GM12878 (cell line): ENCODE measurements around the gene ZNF366. TPM values are rescaled to one million over a fixed set of nuclear protein-coding genes. Genes with fewer than 3 reads are reported as not detected.

ENCODE experiments used
- ATAC-seq: fragments of 200-7000 bp; cut with Tn5 transposase; 3 replicates; pipeline ENCODE4 v1.9.1; 2020; ENCODE audit warnings: mild to moderate bottlenecking, moderate library complexity
- BruUV-seq: library from RNA; stranded (reverse); fragments of 400-500 nt; replicated peaks from 2 replicates; lab custom pipeline; 2021; lab: Mats Ljungman, UMichigan
- CTCF ChIA-PET: fragments of 300-600 bp; sonication (Branson Sonifier 250); formaldehyde crosslinking; extraction: SDS; loops from one replicate; lab custom pipeline; 2021; ENCODE audit warnings: inconsistent platforms; lab: Yijun Ruan, JAX
- POLR2A ChIA-PET: fragments of 350-600 bp; formaldehyde crosslinking; extraction: SDS; loops from one replicate; lab custom pipeline; 2021; ENCODE audit warnings: inconsistent platforms; lab: Charles Lee
- RAD21 ChIA-PET: fragments of 300-600 bp; sonication (Branson Sonifier 250); formaldehyde crosslinking; loops from one replicate; lab custom pipeline; 2023; ENCODE audit warnings: antibody characterized with exemption; ENCODE audit not compliant: unreplicated experiment; lab: Charles Lee
- SMC1A ChIA-PET: fragments of 300-600 bp; sonication (Branson Sonifier 250); formaldehyde crosslinking; loops from one replicate; lab custom pipeline; 2023; ENCODE audit not compliant: unreplicated experiment, uncharacterized antibody; lab: Charles Lee
- DNase-seq: peaks from one replicate; pipeline ENCODE4 v3.0.0-alpha.2; 2011; ENCODE audit warnings: low read depth, low spot score
- FAIRE-seq: peaks from 3 replicates; lab custom pipeline; 2011; peaks lifted over from hg19 to GRCh38; lab: Jason Lieb, UNC
- H2AFZ ChIP-seq: 2 replicates; pipeline ENCODE4 v1.6.0; 2011; ENCODE audit warnings: low read depth, low read length, control low read depth; ENCODE audit not compliant: control insufficient read depth
- H3K27ac ChIP-seq: 2 replicates; pipeline ENCODE4 v1.5.1; 2011; ENCODE audit warnings: control low read depth; ENCODE audit not compliant: control insufficient read depth, insufficient read depth
- H3K27me3 ChIP-seq, 2 experiments: replicated peaks in 1 of 2; 2 replicates each; pipeline versions ENCODE4 v1.6.0 to v1.6.1; 2011; ENCODE audit warnings: low read length in 1 of 2; ENCODE audit not compliant: control insufficient read depth in 2 of 2, insufficient read depth in 2 of 2
- H3K36me3 ChIP-seq, 2 experiments: 2 replicates each; pipeline ENCODE4 v1.5.1; 2011; ENCODE audit warnings: low read length in 1 of 2; ENCODE audit not compliant: control insufficient read depth in 2 of 2, insufficient read depth in 2 of 2
- H3K4me1 ChIP-seq: 2 replicates; pipeline ENCODE4 v1.6.1; 2011; ENCODE audit warnings: mild to moderate bottlenecking, low read length, moderate library complexity, mixed read lengths; ENCODE audit not compliant: control insufficient read depth, insufficient read depth
- H3K4me2 ChIP-seq: 2 replicates; pipeline ENCODE4 v1.6.0; 2011; ENCODE audit warnings: control low read depth; ENCODE audit not compliant: control insufficient read depth, insufficient read depth
- H3K4me3 ChIP-seq: fragments of 200-600 bp; sonication (generic); 2 replicates; pipeline ENCODE4 v1.5.1; 2016
- H3K79me2 ChIP-seq: 2 replicates; pipeline ENCODE4 v1.6.0; 2011; ENCODE audit warnings: low read length; ENCODE audit not compliant: control insufficient read depth, insufficient read depth
- H3K9ac ChIP-seq: 2 replicates; pipeline ENCODE4 v1.8.0; 2011; ENCODE audit warnings: low read length, control low read depth, mixed read lengths; ENCODE audit not compliant: control insufficient read depth, insufficient read depth
- H3K9me3 ChIP-seq: replicated peaks from 3 replicates; pipeline ENCODE4 v1.5.1; 2011; ENCODE audit warnings: mild to moderate bottlenecking, low read length; ENCODE audit not compliant: control insufficient read depth, insufficient read depth
- H4K20me1 ChIP-seq: 2 replicates; pipeline ENCODE4 v1.6.0; 2011; ENCODE audit not compliant: control insufficient read depth, insufficient read depth
- DPF2 ChIP-seq: fragments of 450-650 bp; IDR thresholded peaks from 2 replicates; pipeline ENCODE4 v1.6.1; 2017; ENCODE audit warnings: mild to moderate bottlenecking
- IKZF2 ChIP-seq, 2 experiments: fragments of 450-650 bp; IDR thresholded peaks; 2 replicates each; pipeline ENCODE4 v1.6.1; 2017; ENCODE audit warnings: mild to moderate bottlenecking in 2 of 2, moderate library complexity in 2 of 2
- NFYA ChIP-seq: IDR thresholded peaks from 2 replicates; pipeline ENCODE4 v1.6.1; 2011; ENCODE audit warnings: low read depth, mild to moderate bottlenecking, low read length, improper control_type of control experiment, borderline replicate concordance
- POLR2A ChIP-seq: IDR thresholded peaks from 2 replicates; pipeline ENCODE4 v1.6.1; 2011; ENCODE audit warnings: low read depth, mild to moderate bottlenecking, low read length
- POLR2AphosphoS5 ChIP-seq: IDR thresholded peaks from 2 replicates; pipeline ENCODE4 v1.6.1; 2011; ENCODE audit warnings: mild to moderate bottlenecking, low read length, inconsistent platforms
- RB1 ChIP-seq: fragments of 450-650 bp; formaldehyde crosslinking; IDR thresholded peaks from 2 replicates; pipeline ENCODE4 v1.6.1; 2017; ENCODE audit warnings: mild to moderate bottlenecking, borderline replicate concordance
- SREBF2 ChIP-seq: IDR thresholded peaks from 2 replicates; pipeline ENCODE4 v1.6.1; 2012; ENCODE audit warnings: mild to moderate bottlenecking, low read length
- WGBS: methylation state at CpG from one replicate; pipeline ENCODE4 v1.1.6; 2016; ENCODE audit warnings: low lambda C conversion rate; ENCODE audit not compliant: insufficient replicate concordance, insufficient coverage; ENCODE audit errors: missing lambda C conversion rate; 5-methylcytosine and 5-hydroxymethylcytosine counted together
- in situ Hi-C: fragments of 300-500 bp; cut with MboI; formaldehyde crosslinking; loops from 9 replicates; pipeline ENCODE4 v1.14.3; 2018; ENCODE audit warnings: mixed read lengths
- intact Hi-C: fragments of 100-400 bp; cut with micrococcal nuclease; formaldehyde crosslinking; loops from one replicate; pipeline ENCODE4 v1.14.2; 2022; ENCODE audit not compliant: unreplicated experiment
- polyA plus RNA-seq, 11 experiments: library from polyadenylated mRNA; depleted of rRNA in 4 of 11; unstranded in 6 of 11; stranded (reverse) in 5 of 11; fragments of >200 nt; fragmentation: Nextera tagmentation in 4 of 11; fragmentation: Illumina TruSeq in 1 of 11; extraction: Ambion mirVana in 4 of 11; extraction: Trizol in 1 of 11; gene quantifications; 1 replicate in 1 of 11; 2 replicates in 10 of 11; pipeline versions ENCODE4 v1.2.1 to v1.2.3, GENCODE V29; 2011 to 2016; ENCODE audit warnings: inconsistent platforms in 2 of 11, missing spikeins in 2 of 11, low read depth in 1 of 11
- total RNA-seq, 4 experiments: library from RNA; depleted of rRNA in 3 of 4; stranded (reverse); fragments of >200 nt in 3 of 4; fragmentation: Illumina TruSeq in 1 of 4; extraction: Trizol in 1 of 4; gene quantifications; 2 replicates each; pipeline versions ENCODE4 v1.2.1 to v1.2.3, GENCODE V29; 2013 to 2021
- TF ChIP-seq, protein P1 (sequence below): fragments of 450-650 bp; formaldehyde crosslinking; IDR thresholded peaks from 2 replicates; pipeline ENCODE4 v1.5.0; 2022; ENCODE audit warnings: mild to moderate bottlenecking, missing genetic modification characterization
- TF ChIP-seq, protein P2 (sequence below): IDR thresholded peaks from 2 replicates; pipeline ENCODE4 v1.6.1; 2011; ENCODE audit warnings: low read depth, mild to moderate bottlenecking, low read length, moderate library complexity, borderline replicate concordance; ENCODE audit errors: extremely low read depth
- TF ChIP-seq, protein P3 (sequence below): IDR thresholded peaks from 2 replicates; pipeline ENCODE4 v1.6.1; 2012; ENCODE audit warnings: low read depth, low read length, improper control_type of control experiment

Gene ZNF366
- total and polyA plus RNA-seq, 10 of the 15 experiments (the other 5 are each of a cell fraction or from before 2014, with no cell fraction given): 0.01 to 0.18 (median 0.04) TPM; not detected in 6

DNA sequence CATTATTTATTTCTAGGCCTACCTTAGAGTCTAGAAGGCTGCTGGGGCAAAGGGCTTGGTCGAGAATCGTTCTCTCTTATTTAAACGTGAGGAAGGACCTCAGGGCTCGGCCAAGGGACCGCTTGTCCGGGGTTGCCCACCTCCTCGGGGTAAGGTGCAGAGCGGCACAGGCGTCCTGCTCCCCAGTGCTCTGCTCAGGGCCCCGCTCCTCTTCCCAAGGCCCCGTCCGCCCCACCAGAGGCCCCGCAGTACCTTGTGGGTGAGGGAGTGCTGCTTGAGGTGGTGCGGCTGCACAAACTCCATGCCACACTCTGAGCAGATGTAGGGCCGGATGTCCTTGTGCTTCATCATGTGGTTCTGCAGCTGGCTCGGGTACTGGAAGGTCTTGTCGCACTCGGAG lies 47.3 kb downstream of the ZNF366 start:
- peaks cover 30% of the 10 kb centered on the region for H3K4me1 ChIP-seq
- H3K9ac ChIP-seq: no peak overlapping the region
- DNase-seq: no peak
- in situ Hi-C loops: no loop called here
- no TSS peak for BruUV-seq
- H2AFZ ChIP-seq: no peak overlapping the region
- no peaks in the 10 kb centered on the region for H3K79me2 ChIP-seq
- intact Hi-C loops: loop anchor here (1.0 to 2.0 kb wide), 2 partner anchors 16 to 19 kb away; no protein-coding TSS in a partner anchor
- no peaks in the 10 kb centered on the region for H3K27me3 ChIP-seq
- no peak overlapping the region for H3K4me2 ChIP-seq
- TF ChIP-seq, protein P1, sequence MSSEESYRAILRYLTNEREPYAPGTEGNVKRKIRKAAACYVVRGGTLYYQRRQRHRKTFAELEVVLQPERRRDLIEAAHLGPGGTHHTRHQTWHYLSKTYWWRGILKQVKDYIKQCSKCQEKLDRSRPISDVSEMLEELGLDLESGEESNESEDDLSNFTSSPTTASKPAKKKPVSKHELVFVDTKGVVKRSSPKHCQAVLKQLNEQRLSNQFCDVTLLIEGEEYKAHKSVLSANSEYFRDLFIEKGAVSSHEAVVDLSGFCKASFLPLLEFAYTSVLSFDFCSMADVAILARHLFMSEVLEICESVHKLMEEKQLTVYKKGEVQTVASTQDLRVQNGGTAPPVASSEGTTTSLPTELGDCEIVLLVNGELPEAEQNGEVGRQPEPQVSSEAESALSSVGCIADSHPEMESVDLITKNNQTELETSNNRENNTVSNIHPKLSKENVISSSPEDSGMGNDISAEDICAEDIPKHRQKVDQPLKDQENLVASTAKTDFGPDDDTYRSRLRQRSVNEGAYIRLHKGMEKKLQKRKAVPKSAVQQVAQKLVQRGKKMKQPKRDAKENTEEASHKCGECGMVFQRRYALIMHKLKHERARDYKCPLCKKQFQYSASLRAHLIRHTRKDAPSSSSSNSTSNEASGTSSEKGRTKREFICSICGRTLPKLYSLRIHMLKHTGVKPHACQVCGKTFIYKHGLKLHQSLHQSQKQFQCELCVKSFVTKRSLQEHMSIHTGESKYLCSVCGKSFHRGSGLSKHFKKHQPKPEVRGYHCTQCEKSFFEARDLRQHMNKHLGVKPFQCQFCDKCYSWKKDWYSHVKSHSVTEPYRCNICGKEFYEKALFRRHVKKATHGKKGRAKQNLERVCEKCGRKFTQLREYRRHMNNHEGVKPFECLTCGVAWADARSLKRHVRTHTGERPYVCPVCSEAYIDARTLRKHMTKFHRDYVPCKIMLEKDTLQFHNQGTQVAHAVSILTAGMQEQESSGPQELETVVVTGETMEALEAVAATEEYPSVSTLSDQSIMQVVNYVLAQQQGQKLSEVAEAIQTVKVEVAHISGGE (CRISPR knock-in tag): no peak
- no peak for TF ChIP-seq RB1
- TF ChIP-seq IKZF2 (IDR thresholded peaks at IDR 0.05): no peak
- TF ChIP-seq SREBF2: no peak
- TF ChIP-seq, protein P2, sequence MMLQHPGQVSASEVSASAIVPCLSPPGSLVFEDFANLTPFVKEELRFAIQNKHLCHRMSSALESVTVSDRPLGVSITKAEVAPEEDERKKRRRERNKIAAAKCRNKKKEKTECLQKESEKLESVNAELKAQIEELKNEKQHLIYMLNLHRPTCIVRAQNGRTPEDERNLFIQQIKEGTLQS: no peak
- TF ChIP-seq NFYA: no peak
- TF ChIP-seq DPF2: no peak
- TF ChIP-seq, protein P3, sequence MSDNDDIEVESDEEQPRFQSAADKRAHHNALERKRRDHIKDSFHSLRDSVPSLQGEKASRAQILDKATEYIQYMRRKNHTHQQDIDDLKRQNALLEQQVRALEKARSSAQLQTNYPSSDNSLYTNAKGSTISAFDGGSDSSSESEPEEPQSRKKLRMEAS: no peak
- no peak for TF ChIP-seq POLR2AphosphoS5
- no peak for TF ChIP-seq POLR2A
- ChIA-PET RAD21 (interaction anchor here (1.2 to 2.1 kb wide), 4 partner anchors 8 to 94 kb away, joined by 4 to 9 read pairs (median 4); no protein-coding TSS in a partner anchor), POLR2A (interaction anchor here (0.5 to 1.8 kb wide), 2 partner anchors 15 to 21 kb away, joined by 4 read pairs; no protein-coding TSS in a partner anchor), SMC1A (interaction anchor here (1.1 to 4.2 kb wide), 7 partner anchors 9 to 58 kb away, joined by 3 to 24 read pairs (median 6); no protein-coding TSS in a partner anchor), CTCF (interaction anchor here (0.6 kb wide), 1 partner anchor 66 kb away, joined by 3 read pairs; no protein-coding TSS in a partner anchor)
- FAIRE-seq: no peak
- no peaks in the 10 kb centered on the region; a peak in 1 of 4 replicates for H3K36me3 ChIP-seq
- H3K9me3 ChIP-seq: no peaks in the 10 kb centered on the region
- ATAC-seq: no peak
- WGBS: 95% methylated on average over 18 of the region's 18 CpGs
- peak overlapping the region; percentile 68; the same call in 1 of the 2 replicates for H3K27ac ChIP-seq
- H4K20me1 ChIP-seq: no peaks in the 10 kb centered on the region
- no peak overlapping the region for H3K4me3 ChIP-seq
